DND-41 (cell line): ENCODE results near the gene XRCC5.

ENCODE experiments used
- ATAC-seq: fragments of 200-7000 bp; cut with Tn5 transposase; 3 replicates; pipeline ENCODE4 v1.9.1; 2021; ENCODE audit warnings: low read depth; ENCODE audit not compliant: insufficient read depth
- DNase-seq: peaks from one replicate; pipeline ENCODE4 v3.0.0-alpha.2; 2020
- H2AFZ ChIP-seq: 2 replicates; pipeline ENCODE4 v1.6.0; 2012; ENCODE audit warnings: low read depth, low read length
- H3K27ac ChIP-seq: 2 replicates; pipeline ENCODE4 v1.5.1; 2012; ENCODE audit warnings: low read length, inconsistent platforms
- H3K27me3 ChIP-seq: fragments of 200-600 bp; sonication (generic); 2 replicates; pipeline ENCODE4 v1.6.0; 2012; ENCODE audit warnings: low read length, mild to moderate bottlenecking, inconsistent platforms; ENCODE audit not compliant: insufficient read depth, poor library complexity
- H3K36me3 ChIP-seq: 2 replicates; pipeline ENCODE4 v1.5.1; 2012; ENCODE audit warnings: low read length, inconsistent platforms; ENCODE audit not compliant: insufficient read depth
- H3K4me1 ChIP-seq: 2 replicates; pipeline ENCODE4 v1.5.1; 2012; ENCODE audit warnings: mild to moderate bottlenecking, low read length; ENCODE audit not compliant: insufficient read depth
- H3K4me2 ChIP-seq: 2 replicates; pipeline ENCODE4 v1.6.0; 2012; ENCODE audit warnings: mild to moderate bottlenecking, moderate library complexity, low read length, inconsistent platforms; ENCODE audit not compliant: insufficient read depth
- H3K4me3 ChIP-seq, 2 experiments: fragments of 200-600 bp in 1 of 2; shearing (Covaris generic) in 1 of 2; 2 replicates each; pipeline ENCODE4 v1.5.1; 2012 to 2016; ENCODE audit warnings: inconsistent platforms in 2 of 2, low read length in 2 of 2, mild to moderate bottlenecking in 2 of 2, low read depth in 1 of 2, moderate library complexity in 1 of 2
- H3K79me2 ChIP-seq: 2 replicates; pipeline ENCODE4 v1.6.0; 2012; ENCODE audit warnings: low read length, inconsistent platforms; ENCODE audit not compliant: insufficient read depth
- H3K9ac ChIP-seq: 2 replicates; pipeline ENCODE4 v1.6.0; 2012; ENCODE audit warnings: low read depth, mild to moderate bottlenecking, inconsistent platforms, low read length, moderate library complexity
- H3K9me3 ChIP-seq: 2 replicates; pipeline ENCODE4 v1.5.1; 2012; ENCODE audit warnings: low read length, moderate library complexity, mild to moderate bottlenecking, inconsistent platforms; ENCODE audit not compliant: insufficient read depth, severe bottlenecking
- H4K20me1 ChIP-seq: 2 replicates; pipeline ENCODE4 v1.6.0; 2012; ENCODE audit warnings: low read length; ENCODE audit not compliant: insufficient read depth
- CTCF ChIP-seq: IDR thresholded peaks from 2 replicates; pipeline ENCODE4 v1.5.1; 2012; ENCODE audit warnings: borderline replicate concordance, low read length, moderate library complexity, mild to moderate bottlenecking; ENCODE audit not compliant: poor library complexity, severe bottlenecking; ENCODE audit errors: extremely low read depth
- EZH2 ChIP-seq: IDR thresholded peaks from 3 replicates; pipeline ENCODE4 v1.6.1; 2012; ENCODE audit warnings: borderline replicate concordance, low read depth, mild to moderate bottlenecking, moderate library complexity, low read length, inconsistent platforms; ENCODE audit not compliant: severe bottlenecking

The XRCC5 gene

DNA sequence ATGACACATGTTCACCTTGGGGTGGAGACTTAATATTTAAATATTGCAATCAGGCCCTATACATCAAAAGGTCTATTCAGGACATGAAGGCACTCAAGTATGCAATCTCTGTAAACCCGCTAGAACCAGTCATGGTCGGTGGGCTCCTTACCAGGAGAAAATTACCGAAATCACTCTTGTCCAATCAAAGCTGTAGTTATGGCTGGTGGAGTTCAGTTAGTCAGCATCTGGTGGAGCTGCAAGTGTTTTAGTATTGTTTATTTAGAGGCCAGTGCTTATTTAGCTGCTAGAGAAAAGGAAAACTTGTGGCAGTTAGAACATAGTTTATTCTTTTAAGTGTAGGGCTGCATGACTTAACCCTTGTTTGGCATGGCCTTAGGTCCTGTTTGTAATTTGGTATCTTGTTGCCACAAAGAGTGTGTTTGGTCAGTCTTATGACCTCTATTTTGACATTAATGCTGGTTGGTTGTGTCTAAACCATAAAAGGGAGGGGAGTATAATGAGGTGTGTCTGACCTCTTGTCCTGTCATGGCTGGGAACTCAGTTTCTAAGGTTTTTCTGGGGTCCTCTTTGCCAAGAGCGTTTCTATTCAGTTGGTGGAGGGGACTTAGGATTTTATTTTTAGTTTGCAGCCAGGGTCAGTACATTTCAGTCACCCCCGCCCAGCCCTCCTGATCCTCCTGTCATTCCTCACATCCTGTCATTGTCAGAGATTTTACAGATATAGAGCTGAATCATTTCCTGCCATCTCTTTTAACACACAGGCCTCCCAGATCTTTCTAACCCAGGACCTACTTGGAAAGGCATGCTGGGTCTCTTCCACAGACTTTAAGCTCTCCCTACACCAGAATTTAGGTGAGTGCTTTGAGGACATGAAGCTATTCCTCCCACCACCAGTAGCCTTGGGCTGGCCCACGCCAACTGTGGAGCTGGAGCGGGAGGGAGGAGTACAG is 108.1 kb downstream of the XRCC5 start:
- H3K9ac ChIP-seq = no peak overlapping the region
- no peaks in the 10 kb centered on the region for H3K27me3 ChIP-seq
- peak; percentile 66 for ATAC-seq
- 0 out of 2 replicates have a peak overlapping the region, but pooled peaks have one; percentile 3 for H3K27ac ChIP-seq
- TF ChIP-seq CTCF = no peak
- no peak for TF ChIP-seq EZH2
- H3K79me2 ChIP-seq = no peaks in the 10 kb centered on the region
- H3K4me2 ChIP-seq = no peak overlapping the region
- no peaks in the 10 kb centered on the region for H3K36me3 ChIP-seq
- no peak overlapping the region for H3K4me3 ChIP-seq
- H3K4me1 ChIP-seq = peaks cover 13% of the 10 kb centered on the region
- DNase-seq = no peak
- H4K20me1 ChIP-seq = no peaks in the 10 kb centered on the region
- no peak overlapping the region for H2AFZ ChIP-seq
- H3K9me3 ChIP-seq = no peaks in the 10 kb centered on the region

GRCh38 chr2:216217904-216218260 is 108.7 kb downstream of the XRCC5 start:
- H3K4me2 ChIP-seq = no peak overlapping the region
- TF ChIP-seq CTCF (no peak), EZH2 (no peak)
- no peak for DNase-seq

GRCh38 chr2:216219861-216220260 is 110.7 kb downstream of the XRCC5 start:
- no peaks in the 10 kb centered on the region for H3K79me2 ChIP-seq
- peaks cover 13% of the 10 kb centered on the region for H3K4me1 ChIP-seq
- H3K27me3 ChIP-seq = no peaks in the 10 kb centered on the region

More at GRCh38 chr2:216217904-216218260, 108.7 kb downstream of the XRCC5 start:
- Histone ChIP-seq H3K36me3 (no peaks in the 10 kb centered on the region), H3K79me2 (no peaks in the 10 kb centered on the region), H3K9me3 (no peaks in the 10 kb centered on the region), H3K4me3 (no peak overlapping the region), H3K27ac (0 out of 2 replicates have a peak overlapping the region, but pooled peaks have one; percentile 3), H4K20me1 (no peaks in the 10 kb centered on the region), H3K27me3 (no peaks in the 10 kb centered on the region), H3K4me1 (peaks cover 13% of the 10 kb centered on the region), H3K9ac (no peak overlapping the region), H2AFZ (no peak overlapping the region)
- no peak for ATAC-seq

More at GRCh38 chr2:216219861-216220260, 110.7 kb downstream of the XRCC5 start:
- no peak overlapping the region for H2AFZ ChIP-seq
- H3K36me3 ChIP-seq = no peaks in the 10 kb centered on the region
- H3K9me3 ChIP-seq = no peaks in the 10 kb centered on the region
- H3K27ac ChIP-seq = no peak overlapping the region
- H3K9ac ChIP-seq = no peak overlapping the region
- ATAC-seq (no peak), DNase-seq (no peak)
- no peak overlapping the region for H3K4me3 ChIP-seq
- TF ChIP-seq CTCF = no peak
- TF ChIP-seq EZH2 = no peak
- no peak overlapping the region for H3K4me2 ChIP-seq
- no peaks in the 10 kb centered on the region for H4K20me1 ChIP-seq
